IMR-90 (cell line): Measurements from ENCODE around the gene USH2A. TPM values are rescaled to one million over a fixed set of nuclear protein-coding genes. Genes with fewer than 3 reads are reported as not detected.

Experiments
- ATAC-seq: fragments of 200-7000 bp; cut with Tn5 transposase; 2 replicates; pipeline ENCODE4 v1.9.1; 2020; ENCODE audit warnings: low read depth, mild to moderate bottlenecking, moderate library complexity
- BruUV-seq: library from RNA; stranded (reverse); fragments of 400-500 nt; replicated peaks from 2 replicates; lab custom pipeline; 2021; lab: Mats Ljungman, UMichigan
- CTCF ChIA-PET: fragments of 300-600 bp; formaldehyde crosslinking; extraction: SDS; loops from one replicate; lab custom pipeline; 2021; ENCODE audit warnings: antibody characterized with exemption; lab: Yijun Ruan, JAX
- POLR2A ChIA-PET: fragments of 300-600 bp; sonication (Branson Sonifier 250); formaldehyde crosslinking; loops from one replicate; lab custom pipeline; 2022; ENCODE audit warnings: antibody characterized with exemption; ENCODE audit not compliant: unreplicated experiment; lab: Charles Lee
- DNase-seq: peaks from one replicate; pipeline ENCODE4 v3.0.0; 2013
- H2AFZ ChIP-seq: replicated peaks from 2 replicates; pipeline ENCODE3; 2013; ENCODE audit warnings: low read length, mild to moderate bottlenecking; ENCODE audit not compliant: poor library complexity
- H2AK5ac ChIP-seq: 2 replicates; pipeline ENCODE4 v1.6.1; 2013; ENCODE audit warnings: low read depth, low read length, inconsistent platforms
- H2AK9ac ChIP-seq: replicated peaks from 2 replicates; pipeline ENCODE3; 2013; ENCODE audit warnings: mild to moderate bottlenecking, low read depth, low read length, moderate library complexity; ENCODE audit not compliant: poor library complexity
- H2BK120ac ChIP-seq: 2 replicates; pipeline ENCODE4 v1.6.1; 2013; ENCODE audit warnings: low read depth, low read length, inconsistent platforms
- H2BK15ac ChIP-seq: 3 replicates; pipeline ENCODE4 v1.6.1; 2013; ENCODE audit warnings: low read depth, low read length, inconsistent platforms
- H2BK20ac ChIP-seq: 2 replicates; pipeline ENCODE4 v1.6.1; 2013; ENCODE audit warnings: low read depth, mild to moderate bottlenecking, inconsistent platforms, low read length, moderate library complexity
- H2BK5ac ChIP-seq: 2 replicates; pipeline ENCODE4 v1.6.1; 2013; ENCODE audit warnings: mild to moderate bottlenecking, low read depth, low read length, inconsistent platforms; ENCODE audit not compliant: poor library complexity, severe bottlenecking
- H3K14ac ChIP-seq: replicated peaks from 2 replicates; pipeline ENCODE4 v1.6.1; 2013; ENCODE audit warnings: low read depth, low read length, inconsistent platforms
- H3K18ac ChIP-seq: 2 replicates; pipeline ENCODE4 v1.6.1; 2013; ENCODE audit warnings: low read depth, low read length, control low read depth
- H3K23ac ChIP-seq: 2 replicates; pipeline ENCODE4 v1.6.1; 2013; ENCODE audit warnings: low read depth, low read length, inconsistent platforms
- H3K27ac ChIP-seq: 2 replicates; pipeline ENCODE4 v1.5.1; 2013; ENCODE audit warnings: mild to moderate bottlenecking, control low read depth, low read length; ENCODE audit not compliant: insufficient read depth
- H3K27me3 ChIP-seq: 2 replicates; pipeline ENCODE4 v1.6.1; 2013; ENCODE audit warnings: low read length; ENCODE audit not compliant: control insufficient read depth, insufficient read depth
- H3K36me3 ChIP-seq: 2 replicates; pipeline ENCODE4 v1.6.1; 2013; ENCODE audit warnings: low read length, mixed read lengths; ENCODE audit not compliant: control insufficient read depth, insufficient read depth
- H3K4ac ChIP-seq: 2 replicates; pipeline ENCODE4 v1.6.1; 2013; ENCODE audit warnings: low read depth, low read length, inconsistent platforms
- H3K4me1 ChIP-seq: 2 replicates; pipeline ENCODE4 v1.6.1; 2013; ENCODE audit warnings: low read length, mixed read lengths; ENCODE audit not compliant: control insufficient read depth, insufficient read depth
- H3K4me2 ChIP-seq: 2 replicates; pipeline ENCODE4 v1.6.1; 2013; ENCODE audit warnings: low read depth, mild to moderate bottlenecking, control low read depth, low read length, moderate library complexity
- H3K4me3 ChIP-seq: 2 replicates; pipeline ENCODE4 v1.5.1; 2013; ENCODE audit warnings: low read depth, mild to moderate bottlenecking, control low read depth, low read length, moderate library complexity; ENCODE audit not compliant: insufficient read depth
- H3K56ac ChIP-seq: 2 replicates; pipeline ENCODE4 v1.6.1; 2013; ENCODE audit warnings: low read length, inconsistent platforms; ENCODE audit not compliant: insufficient read depth; ENCODE audit errors: extremely low read depth
- H3K79me1 ChIP-seq, 2 experiments: 2 replicates each; pipeline ENCODE4 v1.6.1; 2013; ENCODE audit warnings: low read length in 2 of 2, inconsistent platforms in 1 of 2, low read depth in 1 of 2
- H3K9ac ChIP-seq: 2 replicates; pipeline ENCODE4 v1.6.1; 2013; ENCODE audit warnings: low read depth, low read length, control low read depth
- H3K9me1 ChIP-seq: 2 replicates; pipeline ENCODE4 v1.6.1; 2013; ENCODE audit warnings: low read length, inconsistent platforms; ENCODE audit not compliant: insufficient read depth
- H3K9me3 ChIP-seq: 2 replicates; pipeline ENCODE4 v1.6.1; 2013; ENCODE audit warnings: low read length; ENCODE audit not compliant: control insufficient read depth, insufficient read depth
- H4K20me1 ChIP-seq: 2 replicates; pipeline ENCODE4 v1.6.1; 2013; ENCODE audit warnings: low read length, inconsistent platforms; ENCODE audit not compliant: insufficient read depth
- H4K5ac ChIP-seq: 2 replicates; pipeline ENCODE4 v1.6.1; 2013; ENCODE audit warnings: mild to moderate bottlenecking, low read depth, low read length, control low read depth
- H4K8ac ChIP-seq, 2 experiments: 2 replicates each; pipeline ENCODE4 v1.6.1; 2013; ENCODE audit warnings: low read depth in 2 of 2, low read length in 2 of 2, control low read depth in 1 of 2, inconsistent platforms in 1 of 2
- H4K91ac ChIP-seq: 2 replicates; pipeline ENCODE4 v1.6.1; 2013; ENCODE audit warnings: low read depth, low read length, inconsistent platforms; ENCODE audit not compliant: insufficient read depth
- BHLHE40 ChIP-seq: fragments of 150-350 bp; IDR thresholded peaks from 2 replicates; pipeline ENCODE4 v1.6.1; 2016; ENCODE audit warnings: mild to moderate bottlenecking, low read depth, low read length
- CEBPB ChIP-seq: IDR thresholded peaks from 2 replicates; pipeline ENCODE4 v1.6.1; 2012; ENCODE audit warnings: low read depth, low read length, improper control_type of control experiment
- CHD1 ChIP-seq: IDR thresholded peaks from 2 replicates; pipeline ENCODE4 v1.6.1; 2012; ENCODE audit warnings: low read depth, low read length, improper control_type of control experiment
- CTCF ChIP-seq: conservative IDR thresholded peaks from 2 replicates; pipeline ENCODE4 v1.5.1; 2012; ENCODE audit warnings: mild to moderate bottlenecking, low read depth, low read length, improper control_type of control experiment
- ELK1 ChIP-seq: fragments of 150-350 bp; IDR thresholded peaks from 2 replicates; pipeline ENCODE4 v1.6.1; 2016; ENCODE audit warnings: low read depth, mild to moderate bottlenecking, low read length, moderate library complexity, borderline replicate concordance
- FOS ChIP-seq: fragments of 150-350 bp; IDR thresholded peaks from 2 replicates; pipeline ENCODE4 v1.6.1; 2016; ENCODE audit warnings: low read depth, low read length
- MAFK ChIP-seq: IDR thresholded peaks from 2 replicates; pipeline ENCODE4 v1.6.1; 2012; ENCODE audit warnings: low read depth, low read length, improper control_type of control experiment
- MAZ ChIP-seq: IDR thresholded peaks from 2 replicates; pipeline ENCODE4 v1.6.1; 2012; ENCODE audit warnings: low read depth, mild to moderate bottlenecking, low read length, improper control_type of control experiment, moderate library complexity, borderline replicate concordance
- MXI1 ChIP-seq: IDR thresholded peaks from 2 replicates; pipeline ENCODE4 v1.6.1; 2012; ENCODE audit warnings: low read depth, mild to moderate bottlenecking, low read length, moderate library complexity, borderline replicate concordance
- NFE2L2 ChIP-seq: fragments of 150-350 bp; IDR thresholded peaks from 2 replicates; pipeline ENCODE4 v1.6.1; 2016; ENCODE audit warnings: low read depth, mild to moderate bottlenecking, low read length
- POLR2A ChIP-seq: IDR thresholded peaks from 2 replicates; pipeline ENCODE4 v1.6.1; 2012; ENCODE audit warnings: mild to moderate bottlenecking, low read depth, low read length
- RAD21 ChIP-seq: IDR thresholded peaks from 2 replicates; pipeline ENCODE4 v1.6.1; 2012; ENCODE audit warnings: low read length, improper control_type of control experiment
- RCOR1 ChIP-seq: IDR thresholded peaks from 2 replicates; pipeline ENCODE4 v1.6.1; 2012; ENCODE audit warnings: mild to moderate bottlenecking, low read length, improper control_type of control experiment; ENCODE audit not compliant: insufficient replicate concordance
- RFX5 ChIP-seq: IDR thresholded peaks from 2 replicates; pipeline ENCODE4 v1.8.0; 2012; ENCODE audit warnings: low read depth, mild to moderate bottlenecking, low read length, moderate library complexity
- SMC3 ChIP-seq: fragments of 150-350 bp; IDR thresholded peaks from 2 replicates; pipeline ENCODE4 v1.6.1; 2016; ENCODE audit warnings: low read depth, mild to moderate bottlenecking, antibody characterized with exemption, low read length, moderate library complexity
- USF2 ChIP-seq: fragments of 150-350 bp; IDR thresholded peaks from 2 replicates; pipeline ENCODE4 v1.6.1; 2017; ENCODE audit warnings: mild to moderate bottlenecking, antibody characterized with exemption, low read length, low read depth
- WGBS, 2 experiments: methylation state at CpG; one replicate each; pipeline versions ENCODE4 v1.1.5 to v1.1.7; 2013; ENCODE audit warnings: missing lambda C conversion rate in 2 of 2; ENCODE audit not compliant: insufficient read length in 1 of 2; ENCODE audit errors: extremely low coverage in 2 of 2; 5-methylcytosine and 5-hydroxymethylcytosine counted together
- dilution Hi-C: fragments of 300-500 bp; cut with HindIII; formaldehyde crosslinking; loops from one replicate; pipeline ENCODE4 v1.14.3; 2018; ENCODE audit warnings: low sequenced_read_pairs; ENCODE audit not compliant: unreplicated experiment
- in situ Hi-C: fragments of 300-500 bp; cut with MboI; formaldehyde crosslinking; loops from 3 replicates; pipeline ENCODE4 v1.14.3; 2019; ENCODE audit warnings: low sequenced_read_pairs, inconsistent platforms, mixed read lengths
- intact Hi-C: fragments of 100-400 bp; cut with micrococcal nuclease; formaldehyde crosslinking; loops from 2 replicates; pipeline ENCODE4 v1.10.0; 2022
- polyA plus RNA-seq, 3 experiments: library from polyadenylated mRNA; depleted of rRNA; stranded (reverse); fragments of >200 nt; gene quantifications; 2 replicates each; pipeline ENCODE4 v1.2.3, GENCODE V29; 2012; ENCODE audit warnings: low replicate concordance in 1 of 3
- total RNA-seq: library from RNA; depleted of rRNA; stranded (reverse); fragments of >200 nt; gene quantifications from 2 replicates; pipeline ENCODE4 v1.2.3, GENCODE V29; 2012

The USH2A gene
- total and polyA plus RNA-seq, 2 of the 4 experiments (the other 2 are of a cell fraction): under 0.01 to 0.02 TPM

GRCh38 chr1:215584389-215584788 is 838.9 kb downstream of the USH2A start:
- H3K36me3 ChIP-seq: peaks cover 31% of the 10 kb centered on the region
- H3K56ac ChIP-seq: no peak overlapping the region
- no peak for TF ChIP-seq CEBPB
- TF ChIP-seq FOS: no peak
- no peak for TF ChIP-seq BHLHE40
- TF ChIP-seq MAFK: no peak
- no peak for TF ChIP-seq RFX5
- no peak for TF ChIP-seq POLR2A
- no peak for TF ChIP-seq CTCF
- no peak for TF ChIP-seq RAD21
- TF ChIP-seq USF2: no peak
- no peak for TF ChIP-seq MAZ
- no peak for TF ChIP-seq SMC3
- no peak for TF ChIP-seq ELK1
- no peak for TF ChIP-seq RCOR1
- no peak for TF ChIP-seq MXI1
- no peak for TF ChIP-seq CHD1
- TF ChIP-seq NFE2L2: no peak
- no peak overlapping the region for H3K4me3 ChIP-seq
- intact Hi-C loops: no loop called here
- no peak overlapping the region for H4K91ac ChIP-seq
- ChIA-PET POLR2A (no interaction called here), CTCF (no interaction called here)
- H3K4me1 ChIP-seq: peaks cover 1% of the 10 kb centered on the region; the same call in 1 of the 2 replicates
- H2AFZ ChIP-seq: no peak overlapping the region
- H2BK20ac ChIP-seq: no peak overlapping the region
- no peak overlapping the region for H2AK9ac ChIP-seq
- H2BK120ac ChIP-seq: no peak overlapping the region
- no peak overlapping the region for H3K18ac ChIP-seq
- in situ Hi-C loops: no loop called here
- no peaks in the 10 kb centered on the region for H3K9me1 ChIP-seq
- no peaks in the 10 kb centered on the region for H3K27me3 ChIP-seq
- no peak overlapping the region for H2AK5ac ChIP-seq
- no peak overlapping the region for H3K9ac ChIP-seq
- ATAC-seq: no peak
- no peak overlapping the region for H3K4ac ChIP-seq
- no peaks in the 10 kb centered on the region for H4K20me1 ChIP-seq
- no peak overlapping the region for H2BK15ac ChIP-seq
- peaks cover 2% of the 10 kb centered on the region; the same call in 1 of the 2 replicates for H3K9me3 ChIP-seq
- H3K23ac ChIP-seq: no peak overlapping the region
- H3K4me2 ChIP-seq: no peak overlapping the region
- no peak overlapping the region for H2BK5ac ChIP-seq
- no peak overlapping the region for H3K14ac ChIP-seq
- BruUV-seq: no TSS peak
- no peak overlapping the region for H3K27ac ChIP-seq
- peaks cover 3 to 17% of the 10 kb centered on the region in 2 experiments; a peak in 1 of 4 replicates for H3K79me1 ChIP-seq
- WGBS, 2 experiments: no CpG with 5 or more reads among the region's 1 CpG
- DNase-seq: no peak
- dilution Hi-C loops: no loop called here
- no peak overlapping the region for H4K5ac ChIP-seq
- H4K8ac ChIP-seq: no peak overlapping the region
